Hepatocyte (in vitro differentiated cells): ENCODE data around the gene PHLDB2.

Source experiments
- CTCF ChIP-seq: fragments of 200-600 bp; sonication (generic); IDR thresholded peaks from 2 replicates; pipeline ENCODE4 v1.5.1; 2016; ENCODE audit warnings: antibody characterized with exemption, mild to moderate bottlenecking; ENCODE audit not compliant: poor library complexity
- EZH2 ChIP-seq: fragments of 200-600 bp; sonication (generic); IDR thresholded peaks from 2 replicates; pipeline ENCODE4 v1.6.1; 2016; ENCODE audit warnings: antibody characterized with exemption, mild to moderate bottlenecking, borderline replicate concordance
- EZH2phosphoT487 ChIP-seq: fragments of 200-600 bp; sonication (generic); IDR thresholded peaks from one replicate; pipeline ENCODE4 v1.6.1; 2018; ENCODE audit warnings: antibody characterized with exemption, mild to moderate bottlenecking, low read depth, moderate library complexity; ENCODE audit not compliant: unreplicated experiment, severe bottlenecking

GRCh38 chr3:111861391-111861790 lies 2.3 kb downstream of the PHLDB2 start:
- TF ChIP-seq CTCF (no peak), EZH2 (no peak), EZH2phosphoT487 (no peak)
